CD4-positive, alpha-beta T cell treated with Interleukin-1 beta for 1 hour (primary cell): Measurements from ENCODE around the gene ZG16B.
A peak's percentile ranks its signal among the peaks of the same experiment; 100 is the strongest.

ENCODE experiments used
- DNase-seq, 2 donors: peaks; one replicate each; pipeline ENCODE4 v3.0.0-alpha.2; 2020 to 2022

ZG16B gene

GRCh38 chr16:2871926-2872325, 41.8 kb downstream of the ZG16B start:
- no peak for DNase-seq

DNA sequence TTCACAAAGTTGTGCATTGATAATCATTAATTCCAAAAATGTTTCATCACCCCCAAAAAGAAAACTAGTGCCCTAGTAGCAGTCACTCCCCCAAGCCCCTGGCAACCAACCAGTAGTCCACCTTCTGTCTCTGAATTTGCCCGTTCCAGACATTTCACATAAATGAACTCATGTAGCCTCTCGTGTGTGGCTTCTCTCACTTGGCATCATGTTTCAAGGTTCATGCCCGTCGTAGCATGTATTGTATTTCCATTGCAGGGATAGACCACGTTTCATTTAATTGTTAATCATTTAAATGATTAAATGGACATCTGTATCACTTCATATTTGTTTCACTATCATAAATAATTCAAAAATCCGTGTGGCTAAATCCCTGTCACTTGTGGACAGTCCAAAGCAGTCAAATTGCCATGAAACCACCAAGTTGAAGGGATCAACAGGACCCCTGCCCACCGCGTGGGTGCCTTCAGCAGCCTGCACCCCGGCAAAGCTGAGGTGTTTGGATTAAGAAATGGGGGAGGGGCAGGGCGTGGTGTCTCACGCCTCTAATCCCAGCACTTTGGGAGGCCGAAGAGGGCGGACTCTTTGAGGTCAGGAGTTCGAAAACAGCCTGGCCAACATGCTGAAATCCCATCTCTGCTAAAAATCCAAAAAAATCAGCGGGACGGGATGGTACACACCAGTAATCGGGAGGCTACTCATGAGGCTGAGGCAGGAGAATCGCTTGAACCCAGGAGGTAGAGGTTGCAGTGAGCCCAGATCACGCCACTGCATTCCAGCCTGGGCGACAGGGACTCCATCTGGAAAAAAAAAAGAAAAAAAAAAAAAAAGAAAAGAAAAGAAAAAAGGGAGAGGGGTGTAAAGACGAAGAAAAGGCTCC, 44.2 kb downstream of the ZG16B start:
- no peak for DNase-seq

DNA sequence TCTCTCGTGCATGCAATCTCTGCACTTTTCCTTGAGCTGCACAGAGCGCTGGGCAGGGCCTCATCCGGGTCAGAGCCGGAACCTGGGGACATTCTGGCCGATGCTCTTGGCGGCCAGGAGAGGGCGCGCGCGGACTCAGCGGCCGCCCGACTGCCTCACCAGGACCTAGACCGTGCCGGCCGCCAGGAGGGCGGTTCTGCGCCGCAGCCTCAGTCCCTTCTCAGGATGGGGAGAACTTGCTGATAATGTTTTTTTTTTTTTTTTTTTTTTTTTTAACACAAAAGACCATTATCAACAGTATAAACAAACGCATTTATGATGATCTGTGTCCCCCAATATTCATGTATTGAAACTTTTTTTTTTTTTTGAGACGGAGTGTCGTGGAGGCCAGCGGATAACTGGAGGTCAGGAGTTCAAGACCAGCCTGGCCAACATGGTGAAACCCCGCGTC, 44.8 kb downstream of the ZG16B start:
- DNase-seq = peak; percentile 78 to 81

DNA sequence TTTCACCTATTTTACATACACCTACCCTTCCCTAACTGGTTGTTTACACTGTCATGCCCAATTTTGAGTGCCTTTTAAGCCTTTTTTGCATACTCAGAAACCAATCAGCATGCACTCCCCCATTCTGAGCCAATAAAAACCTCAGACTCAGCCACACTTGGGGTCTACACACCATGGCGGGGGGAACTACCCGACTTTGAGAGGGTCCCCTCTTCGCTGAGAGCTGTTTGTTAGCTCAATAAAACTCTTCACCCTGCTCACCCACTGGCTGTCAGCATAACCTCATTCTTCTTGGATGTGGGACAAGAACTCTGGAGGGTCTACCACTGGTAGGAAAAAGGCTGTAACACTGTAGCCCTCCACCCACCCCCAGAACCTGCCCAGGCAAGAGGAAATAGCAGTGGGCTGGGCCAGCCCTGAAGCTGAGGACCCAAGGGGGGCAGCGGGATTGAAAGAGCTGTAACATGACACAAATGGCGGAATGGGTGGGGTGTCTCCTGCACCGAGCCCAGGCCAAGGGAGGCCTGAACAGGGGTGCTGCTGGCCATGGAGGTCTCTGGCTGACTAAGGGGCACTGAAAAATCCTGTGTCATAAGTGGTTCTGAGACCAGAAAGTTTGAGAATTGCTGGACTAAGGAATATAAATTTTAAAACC, 49.9 kb downstream of the ZG16B start:
- DNase-seq = no peak
